ENCODE results near the gene PLET1. TPM values are rescaled to one million over a fixed set of nuclear protein-coding genes. Genes with fewer than 3 reads are reported as not detected.

Gene PLET1, protein sequence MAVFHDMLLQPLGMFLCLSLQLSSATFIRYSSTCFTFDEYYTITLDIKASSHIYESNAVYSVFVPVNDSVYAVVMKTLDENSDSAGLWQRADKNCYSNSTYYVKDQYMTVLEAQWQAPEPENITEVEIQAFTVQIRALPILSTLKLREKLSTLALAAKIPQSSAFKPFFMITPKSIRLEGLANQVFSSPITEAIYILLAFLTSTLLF
- not detected for total RNA-seq

DNA sequence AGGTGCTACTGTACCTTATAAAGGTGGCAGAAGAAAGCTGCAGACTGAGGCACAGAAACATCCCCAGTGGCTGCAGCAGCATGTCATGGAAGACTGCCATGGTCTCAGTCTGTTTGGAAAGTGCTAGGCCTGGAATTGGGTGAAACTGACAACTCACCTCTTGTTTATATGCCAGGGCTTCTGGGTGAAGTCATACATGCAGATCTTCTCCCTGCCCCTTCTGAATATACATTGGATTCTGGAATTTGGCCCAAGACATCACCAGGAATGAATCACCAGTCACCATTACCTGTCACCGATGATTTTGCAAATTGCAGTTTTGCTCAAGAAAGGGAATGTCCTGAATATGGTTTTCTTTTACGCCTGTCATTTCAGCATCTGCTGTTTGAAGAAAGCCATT lies at the start of gene PLET1:
Gene PLET1 (minus strand): TSS at position 371 of the 400 bp plus-strand sequence. CDS start 271 bp downstream, at position 100.
- intact Hi-C loops (cut with DNase I; ENCODE audit: low total_unique reads): no loop called here
- H3K4me3 ChIP-seq (ENCODE audit: low read depth, poor library complexity, severe bottlenecking): no peak within 1 kb of the TSS
- 84 to 88% methylated on average over 2 of the region's 2 CpGs for WGBS, 2 donors
- TF ChIP-seq CTCF (IDR thresholded peaks at IDR 0.05): no peak
- no peak for TF ChIP-seq POLR2A (IDR thresholded peaks at IDR 0.05)
- no peak for DNase-seq (ENCODE audit: low spot score in 2 of 2)

- no peak for DNase-seq (ENCODE audit: low spot score in 2 of 2)
- intact Hi-C loops (cut with DNase I; ENCODE audit: low total_unique reads): no loop called here
- WGBS, 2 donors: 40 to 42% methylated on average over 2 of the region's 2 CpGs
- no peak for TF ChIP-seq CTCF (IDR thresholded peaks at IDR 0.05)
- TF ChIP-seq POLR2A (IDR thresholded peaks at IDR 0.05): no peak
- no peak overlapping the region for H3K4me3 ChIP-seq (ENCODE audit: low read depth, poor library complexity, severe bottlenecking)
Observed at GRCh38 chr11:112310419-112310818, 49.8 kb upstream of the PLET1 start.

DNA sequence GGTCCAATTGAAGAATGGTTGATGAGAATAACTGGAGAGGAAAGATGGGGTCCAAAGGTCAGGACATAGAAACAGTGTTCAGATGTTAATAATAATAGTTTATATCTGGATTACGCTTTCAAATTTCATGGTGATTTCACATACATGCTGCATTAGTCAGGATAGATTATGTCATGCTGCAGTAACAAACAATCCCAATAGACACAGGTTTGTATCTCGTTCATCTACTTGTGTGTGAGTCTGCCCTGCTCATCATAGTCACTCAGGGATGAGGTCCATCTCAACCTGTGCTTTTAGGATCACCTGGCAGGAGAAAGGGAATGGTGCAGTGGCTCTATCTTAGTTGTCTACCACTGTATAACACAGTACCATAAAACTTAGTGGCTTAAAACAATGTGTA lies 48.0 kb upstream of the PLET1 start:
- 84 to 94% methylated on average over 2 of the region's 2 CpGs for WGBS, 2 donors
- no peak for DNase-seq (ENCODE audit: low spot score in 2 of 2)
- intact Hi-C loops (cut with DNase I; ENCODE audit: low total_unique reads): no loop called here
- no peak overlapping the region for H3K4me3 ChIP-seq (ENCODE audit: low read depth, poor library complexity, severe bottlenecking)
- no peak for TF ChIP-seq CTCF (IDR thresholded peaks at IDR 0.05)
- TF ChIP-seq POLR2A (IDR thresholded peaks at IDR 0.05): no peak

DNA sequence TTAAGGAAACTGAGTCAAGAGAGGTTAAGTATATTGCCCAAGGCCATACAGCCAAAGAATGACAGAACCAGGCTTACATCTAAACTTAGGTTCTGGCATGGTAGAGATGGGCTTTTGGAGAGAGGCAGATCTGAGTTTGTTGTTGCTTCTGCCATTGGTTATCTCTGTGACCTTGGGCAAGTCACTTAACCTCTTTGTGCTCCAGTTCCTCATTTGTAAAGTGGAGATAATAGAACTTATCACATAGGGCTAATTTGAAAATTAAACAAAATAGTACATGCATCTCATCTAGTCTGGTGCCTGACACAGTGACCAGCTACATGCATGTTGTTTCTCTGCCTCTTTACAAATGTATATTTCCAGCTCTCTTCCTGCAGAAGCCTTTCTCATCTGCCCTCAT lies 47.0 kb upstream of the PLET1 start:
- intact Hi-C loops (cut with DNase I; ENCODE audit: low total_unique reads): no loop called here
- TF ChIP-seq CTCF (IDR thresholded peaks at IDR 0.05) (no peak), POLR2A (IDR thresholded peaks at IDR 0.05) (no peak)
- no peak for DNase-seq (ENCODE audit: low spot score in 2 of 2)
- H3K4me3 ChIP-seq (ENCODE audit: low read depth, poor library complexity, severe bottlenecking): no peak overlapping the region

DNA sequence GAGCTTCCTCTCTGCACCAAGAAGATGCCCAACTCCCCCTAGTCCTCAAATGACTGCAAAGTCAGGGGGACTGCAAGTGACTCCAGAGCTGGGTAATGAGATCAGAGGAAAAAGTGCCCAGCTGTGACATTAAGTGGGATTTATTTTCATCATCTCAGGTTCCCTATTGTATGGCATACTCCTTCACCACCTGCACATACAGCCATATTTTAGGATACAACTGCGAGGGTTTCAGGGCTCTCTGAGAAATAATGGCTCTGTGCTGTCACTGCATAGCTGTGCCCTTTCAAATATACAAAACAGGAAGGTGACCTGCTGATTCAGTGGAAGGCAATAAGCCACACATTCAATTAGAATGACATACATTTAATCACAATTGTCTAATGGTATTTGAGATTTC lies 45.6 kb upstream of the PLET1 start:
- intact Hi-C loops (cut with DNase I; ENCODE audit: low total_unique reads): no loop called here
- no peak for TF ChIP-seq POLR2A (IDR thresholded peaks at IDR 0.05)
- TF ChIP-seq CTCF (IDR thresholded peaks at IDR 0.05): no peak
- 82 to 85% methylated on average over 1 of the region's 1 CpG for WGBS, 2 donors
- H3K4me3 ChIP-seq (ENCODE audit: low read depth, poor library complexity, severe bottlenecking): no peak overlapping the region
- DNase-seq (ENCODE audit: low spot score in 2 of 2): no peak

GRCh38 chr11:112304914-112305313 lies 44.3 kb upstream of the PLET1 start:
- no peak overlapping the region for H3K4me3 ChIP-seq (ENCODE audit: low read depth, poor library complexity, severe bottlenecking)
- 75 to 100% methylated on average over 1 of the region's 1 CpG for WGBS, 2 donors
- DNase-seq (ENCODE audit: low spot score in 2 of 2): no peak
- TF ChIP-seq CTCF (IDR thresholded peaks at IDR 0.05) (no peak), POLR2A (IDR thresholded peaks at IDR 0.05) (no peak)
- intact Hi-C loops (cut with DNase I; ENCODE audit: low total_unique reads): no loop called here
